IgD-negative memory B cell (primary cell): Measurements from ENCODE around the gene CXADR. TPM values are rescaled to one million over a fixed set of nuclear protein-coding genes. Genes with fewer than 3 reads are reported as not detected.

Experiments
- H3K27ac Mint-ChIP-seq, 3 donors: one replicate each; pipeline ENCODE4 v1.8.0; 2020 to 2022; ENCODE audit warnings: mild to moderate bottlenecking in 3 of 3, mixed read lengths in 3 of 3, moderate library complexity in 1 of 3
- H3K27me3 Mint-ChIP-seq: one replicate; pipeline ENCODE4 v1.8.0; 2021; ENCODE audit warnings: mixed read lengths
- H3K36me3 Mint-ChIP-seq: one replicate; pipeline ENCODE4 v1.8.0; 2020; ENCODE audit warnings: mild to moderate bottlenecking, mixed read lengths
- H3K4me1 Mint-ChIP-seq, 3 donors: one replicate each; pipeline ENCODE4 v1.8.0; 2020 to 2022; ENCODE audit warnings: mixed read lengths in 3 of 3, mild to moderate bottlenecking in 1 of 3
- H3K4me3 Mint-ChIP-seq, 4 donors: one replicate each; pipeline ENCODE4 v1.8.0; 2020 to 2022; ENCODE audit warnings: mild to moderate bottlenecking in 4 of 4, mixed read lengths in 4 of 4, moderate library complexity in 3 of 4
- H3K9me3 Mint-ChIP-seq, 3 donors: one replicate each; pipeline ENCODE4 v1.8.0; 2020 to 2021; ENCODE audit warnings: mixed read lengths in 3 of 3, mild to moderate bottlenecking in 1 of 3
- polyA plus RNA-seq: library from polyadenylated mRNA; unstranded; fragments of 300-500 nt; fragmentation: Illumina TruSeq; gene quantifications from one replicate; pipeline ENCODE4 v1.2.3, GENCODE V29; 2021

Gene CXADR
- polyA plus RNA-seq, 1 donor from 2014 or later = not detected

DNA sequence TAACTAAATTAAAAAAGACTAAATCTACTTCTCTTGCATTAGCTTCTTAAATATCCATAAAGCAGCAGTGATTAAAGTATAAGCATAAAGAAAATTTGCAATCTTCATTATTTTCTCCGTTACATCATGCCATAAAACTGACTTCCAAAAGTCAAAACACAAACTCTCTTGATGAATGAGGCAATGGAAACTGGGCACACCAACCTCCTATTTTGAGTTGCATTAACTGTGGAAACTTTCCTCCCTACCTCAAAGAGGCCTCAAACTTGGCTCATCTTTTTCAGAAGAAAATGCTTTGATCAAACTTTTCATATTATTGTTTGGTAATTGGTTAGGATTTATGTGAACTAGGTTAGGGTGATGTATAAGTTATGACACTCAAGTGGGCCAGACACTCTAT lies 104.0 kb downstream of the CXADR start:
- Mint-ChIP-seq H3K9me3 (no peaks in the 10 kb centered on the region), H3K27ac (no peak overlapping the region), H3K4me3 (no peak overlapping the region), H3K4me1 (peaks cover 0 to 3% (median 0%) of the 10 kb centered on the region in 3 donors), H3K36me3 (no peaks in the 10 kb centered on the region), H3K27me3 (no peaks in the 10 kb centered on the region)

DNA sequence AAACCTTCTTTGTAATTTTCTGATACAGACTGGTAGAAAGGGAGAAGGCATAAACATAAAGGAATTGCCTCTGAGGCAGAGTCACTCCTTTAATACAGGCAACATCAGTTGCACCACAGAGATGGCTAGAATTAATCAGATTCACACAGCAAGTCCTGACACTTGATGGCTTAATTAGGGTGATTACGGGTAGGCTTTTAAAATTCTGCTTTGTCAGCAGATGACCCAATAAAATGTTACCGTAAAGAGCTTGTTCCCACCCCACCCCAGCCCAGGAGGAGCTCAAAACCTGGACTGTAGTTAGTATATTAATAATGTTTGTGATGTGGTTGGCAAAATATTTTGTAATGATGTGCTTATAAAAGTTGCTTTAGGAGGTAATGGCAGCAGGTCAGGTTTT lies 109.2 kb downstream of the CXADR start:
- Mint-ChIP-seq H3K4me3 (no peak overlapping the region), H3K36me3 (no peaks in the 10 kb centered on the region), H3K27ac (no peak overlapping the region), H3K9me3 (no peaks in the 10 kb centered on the region), H3K4me1 (peaks cover 0 to 1% (median 0%) of the 10 kb centered on the region in 3 donors), H3K27me3 (peaks cover 7% of the 10 kb centered on the region)

DNA sequence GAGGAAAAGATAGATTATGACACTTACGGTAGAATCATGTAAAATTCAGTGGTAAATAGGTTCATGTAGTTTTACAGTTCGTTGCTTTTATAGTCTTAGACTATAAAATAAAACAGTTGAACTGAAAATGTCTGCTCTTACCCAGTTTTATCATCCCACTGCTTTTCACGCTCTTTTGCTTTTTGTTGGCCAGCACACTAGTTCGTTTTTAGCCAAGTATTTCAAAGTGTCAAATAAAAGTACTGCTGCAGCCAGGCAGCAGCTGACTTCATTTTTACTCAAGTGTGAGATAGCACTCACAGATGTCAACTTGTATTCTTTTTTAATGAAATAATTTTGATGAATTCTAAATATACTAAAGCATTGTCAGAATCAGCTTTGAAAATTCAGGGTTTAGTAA lies 118.4 kb downstream of the CXADR start:
- Mint-ChIP-seq H3K4me1 (peaks cover 0 to 2% (median 2%) of the 10 kb centered on the region in 3 donors), H3K36me3 (no peaks in the 10 kb centered on the region), H3K4me3 (no peak overlapping the region), H3K9me3 (no peaks in the 10 kb centered on the region), H3K27ac (no peak overlapping the region), H3K27me3 (peaks cover 2% of the 10 kb centered on the region)

DNA sequence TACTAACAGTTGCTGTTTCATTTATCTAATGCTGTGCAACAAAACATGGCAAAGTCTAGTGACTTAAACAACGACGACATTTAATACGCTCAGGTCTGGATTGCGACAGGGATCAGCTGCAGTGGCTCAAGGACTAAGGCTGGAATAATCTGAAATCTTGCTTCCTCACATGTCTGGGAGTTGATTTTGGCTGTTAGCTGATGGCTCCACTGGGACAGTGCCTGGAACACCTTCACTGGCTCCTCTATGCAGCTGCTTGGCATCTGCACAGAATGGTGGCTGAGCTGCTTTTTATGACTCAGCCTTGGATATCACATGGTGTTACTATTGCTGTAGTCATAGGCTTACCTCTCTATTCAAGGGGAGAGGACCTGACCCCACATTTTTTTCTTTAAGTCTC lies 123.9 kb downstream of the CXADR start:
- Mint-ChIP-seq H3K4me1 (no peaks in the 10 kb centered on the region), H3K4me3 (peak overlapping the region in 1 of 4 donors; percentile 65), H3K36me3 (no peaks in the 10 kb centered on the region), H3K27ac (no peak overlapping the region), H3K9me3 (peaks cover 0 to 7% (median 4%) of the 10 kb centered on the region in 3 donors), H3K27me3 (no peaks in the 10 kb centered on the region)

DNA sequence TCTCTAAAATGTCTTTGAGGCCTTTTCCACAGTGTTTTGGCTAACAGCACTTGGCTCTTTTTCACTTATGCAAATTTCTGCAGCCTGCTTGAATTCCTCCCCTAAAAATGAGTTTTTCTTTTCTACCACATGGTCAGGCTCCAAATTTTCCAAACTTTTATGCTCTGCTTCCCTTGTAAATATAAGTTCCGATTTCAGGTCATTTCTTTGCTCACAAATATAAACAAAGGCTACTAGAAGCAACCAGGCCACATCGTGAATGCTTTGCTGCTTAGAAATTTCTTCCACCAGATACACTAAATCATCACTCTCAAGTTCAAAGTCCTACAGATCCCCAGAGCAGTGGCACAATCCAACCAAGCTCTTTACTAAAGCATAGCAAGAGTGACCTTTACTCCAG lies 128.0 kb downstream of the CXADR start:
- Mint-ChIP-seq H3K4me3 (no peak overlapping the region), H3K27ac (no peak overlapping the region), H3K36me3 (no peaks in the 10 kb centered on the region), H3K9me3 (peaks cover 0 to 7% (median 4%) of the 10 kb centered on the region in 3 donors), H3K27me3 (no peaks in the 10 kb centered on the region), H3K4me1 (no peaks in the 10 kb centered on the region)

Other genes starting within 250 kb of the CXADR start
- gene BTG3, start 99.9 kb downstream of the CXADR start, polyA plus RNA-seq = 6.2 TPM